GM18498 (cell line): ENCODE measurements around the gene BSCL2.
"Not testable (repeated sequence)": the region's sequence is repeated elsewhere in the genome, so short reads cannot be mapped to it uniquely, and the experiment has no call there.

Source experiments
- ATAC-seq: cut with Tn5 transposase; IDR thresholded peaks from one replicate; pipeline ENCODE4 v1.9.1; 2021; ENCODE audit warnings: mild to moderate bottlenecking, moderate library complexity; ENCODE audit not compliant: unreplicated experiment

Gene BSCL2

GRCh38 chr11:62688491-62688890, 18.7 kb downstream of the BSCL2 start:
- no peak for ATAC-seq

- no peak for ATAC-seq
Measured at GRCh38 chr11:62687508-62688396, 19.5 kb downstream of the BSCL2 start.

GRCh38 chr11:62682518-62682917, 24.7 kb downstream of the BSCL2 start:
- ATAC-seq, result no peak

GRCh38 chr11:62680825-62681240, 26.4 kb downstream of the BSCL2 start:
- ATAC-seq, result peak; percentile 64

- ATAC-seq, result peak; percentile 73
Measured at GRCh38 chr11:62678770-62679696, 28.2 kb downstream of the BSCL2 start, which contains the start of gene UBXN1. UBXN1 (minus strand) TSS chr11:62679073; CDS start chr11:62678923, 150 bp downstream.

GRCh38 chr11:62678433-62678769, 28.8 kb downstream of the BSCL2 start:
- ATAC-seq, result no peak

GRCh38 chr11:62677714-62678113, 29.5 kb downstream of the BSCL2 start:
- no peak for ATAC-seq

- no peak for ATAC-seq
Measured at GRCh38 chr11:62677156-62677555, 30.1 kb downstream of the BSCL2 start.

GRCh38 chr11:62676698-62677097, 30.5 kb downstream of the BSCL2 start:
- ATAC-seq, result no peak

- ATAC-seq, result not testable (repeated sequence)
Measured at GRCh38 chr11:62675415-62675814, 31.8 kb downstream of the BSCL2 start.

- no peak for ATAC-seq
Measured at GRCh38 chr11:62673196-62673525, 34.1 kb downstream of the BSCL2 start.

- peak; percentile 65 for ATAC-seq
Measured at GRCh38 chr11:62671608-62672389, 35.4 kb downstream of the BSCL2 start, which contains the start of the genes LBHD1 and UQCC3. LBHD1 (minus strand) TSS chr11:62672267; CDS start chr11:62670031, 2,236 bp downstream. UQCC3 (plus strand) TSS chr11:62671673; CDS start chr11:62671746, 73 bp downstream.

- ATAC-seq, result no peak
Measured at GRCh38 chr11:62671236-62671607, 36.0 kb downstream of the BSCL2 start.

GRCh38 chr11:62669420-62670161, 37.6 kb downstream of the BSCL2 start:
- no peak for ATAC-seq

- no peak for ATAC-seq
Measured at GRCh38 chr11:62667460-62667859, 39.8 kb downstream of the BSCL2 start.

GRCh38 chr11:62666259-62666926, 40.8 kb downstream of the BSCL2 start:
- ATAC-seq, result no peak

GRCh38 chr11:62665599-62666258, 41.5 kb downstream of the BSCL2 start:
- ATAC-seq, result peak; percentile 9

- ATAC-seq, result peak; percentile 89
Measured at GRCh38 chr11:62665075-62665598, 42.1 kb downstream of the BSCL2 start, which contains the start of the genes C11orf98 and CSKMT. C11orf98 (minus strand) TSS chr11:62665210; CDS start chr11:62665169, 41 bp downstream. CSKMT (plus strand) TSS chr11:62665312; CDS start chr11:62665880, 568 bp downstream.
